HG03066 (cell line): ENCODE results near the gene BCAS3.

Source experiments
- ATAC-seq: cut with Tn5 transposase; IDR thresholded peaks from one replicate; pipeline ENCODE4 v1.9.1; 2021; ENCODE audit warnings: low read depth; ENCODE audit not compliant: unreplicated experiment

The BCAS3 gene

DNA sequence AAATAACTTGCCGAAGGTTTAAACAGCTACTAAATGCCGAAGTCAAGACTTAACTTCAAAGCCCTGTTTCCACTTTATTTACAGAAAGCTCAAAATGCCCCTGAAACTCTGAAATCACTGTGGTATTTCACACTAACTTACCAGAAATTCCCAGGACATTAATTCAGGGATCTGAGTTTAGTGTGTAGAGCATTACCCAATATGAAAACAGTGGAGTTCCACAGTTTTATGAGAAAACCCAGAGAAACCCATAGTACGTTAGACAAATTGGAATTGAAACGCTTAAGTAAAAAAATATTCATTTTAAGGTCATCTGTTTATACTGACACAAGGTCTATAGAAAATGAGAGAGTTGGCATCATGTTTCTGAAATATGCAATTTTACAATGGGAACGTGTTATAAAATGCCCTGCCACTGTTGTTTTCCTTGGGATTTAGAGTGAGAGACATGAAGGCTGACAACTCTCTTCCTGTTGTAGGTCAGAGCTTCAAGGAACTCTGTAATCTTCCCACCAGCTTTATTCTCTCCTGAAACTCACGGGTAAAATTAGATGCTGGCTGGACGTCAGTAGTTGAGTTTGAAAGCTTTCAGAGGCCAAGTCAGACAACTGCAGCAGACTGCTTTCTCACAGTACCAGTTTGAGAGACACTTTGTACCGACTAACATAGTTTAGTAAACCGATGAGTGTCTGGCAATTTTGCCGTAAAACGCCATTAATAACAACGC, 582.6 kb downstream of the BCAS3 start:
- no peak for ATAC-seq

DNA sequence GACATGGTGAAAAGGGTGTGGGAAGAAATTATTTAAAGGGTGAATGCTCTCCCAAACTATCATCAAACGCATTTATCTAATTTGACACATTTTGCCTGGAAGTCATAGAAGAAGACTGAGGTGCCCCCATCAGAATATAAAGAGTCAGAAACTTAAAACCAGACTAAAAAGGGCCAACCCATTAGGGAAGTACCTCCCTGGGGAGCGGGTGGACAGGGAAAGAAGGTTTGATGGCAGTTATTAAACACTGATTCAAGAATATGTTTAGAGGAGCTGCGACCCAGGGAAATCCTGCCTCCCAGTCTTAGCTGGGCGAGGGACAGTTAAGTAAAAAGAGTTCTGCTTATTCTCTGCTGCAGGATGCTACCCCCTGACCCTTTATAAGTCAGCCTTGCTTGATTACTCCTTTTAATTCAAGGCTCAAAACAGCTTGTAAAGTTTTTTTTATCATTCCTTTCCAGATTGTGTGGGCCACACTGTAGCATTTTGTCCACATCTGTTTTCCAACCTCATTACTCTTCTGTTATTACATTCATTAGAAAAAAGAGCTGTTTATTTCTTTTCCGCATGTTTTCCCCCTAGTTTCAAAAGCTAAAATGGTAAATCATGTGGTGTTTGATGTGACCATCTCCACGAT, 583.5 kb downstream of the BCAS3 start:
- no peak for ATAC-seq

DNA sequence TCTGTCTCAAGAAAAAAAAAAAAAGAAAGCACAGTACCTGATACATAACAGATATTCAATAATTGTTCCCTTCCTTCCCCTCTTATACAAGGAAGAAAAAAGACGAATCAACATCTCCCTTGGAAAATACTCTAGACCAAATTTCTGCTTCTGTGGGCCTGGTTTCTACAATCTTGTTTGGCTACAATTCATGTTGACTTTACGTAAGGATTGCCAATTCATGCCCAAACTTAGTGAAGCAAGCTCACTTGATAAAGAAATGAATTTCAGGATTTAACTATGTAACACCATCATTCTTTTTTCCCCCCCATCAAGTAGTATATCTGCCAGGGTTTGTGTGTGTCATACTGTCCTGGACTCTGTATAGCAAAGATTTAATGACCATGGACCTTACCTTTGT, 587.7 kb downstream of the BCAS3 start:
- ATAC-seq: no peak

DNA sequence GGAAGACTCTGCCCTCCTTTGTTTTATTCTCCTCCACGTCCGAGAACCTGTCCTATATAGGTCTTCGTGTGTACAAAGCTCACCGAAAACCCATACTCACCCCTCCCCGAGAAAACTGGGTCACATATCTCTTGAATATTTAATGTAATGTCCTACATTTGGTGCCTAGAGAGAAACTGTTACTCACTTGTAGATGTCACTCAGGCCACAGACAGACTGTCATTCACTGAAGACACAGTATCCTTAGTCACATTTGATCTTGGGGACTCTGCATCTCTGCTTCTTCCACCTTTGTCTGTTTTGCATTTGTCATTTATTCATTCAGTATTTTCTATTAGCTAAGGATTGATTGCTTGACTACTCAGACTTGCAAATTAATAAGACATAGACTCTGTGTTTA, 590.2 kb downstream of the BCAS3 start:
- ATAC-seq: no peak

DNA sequence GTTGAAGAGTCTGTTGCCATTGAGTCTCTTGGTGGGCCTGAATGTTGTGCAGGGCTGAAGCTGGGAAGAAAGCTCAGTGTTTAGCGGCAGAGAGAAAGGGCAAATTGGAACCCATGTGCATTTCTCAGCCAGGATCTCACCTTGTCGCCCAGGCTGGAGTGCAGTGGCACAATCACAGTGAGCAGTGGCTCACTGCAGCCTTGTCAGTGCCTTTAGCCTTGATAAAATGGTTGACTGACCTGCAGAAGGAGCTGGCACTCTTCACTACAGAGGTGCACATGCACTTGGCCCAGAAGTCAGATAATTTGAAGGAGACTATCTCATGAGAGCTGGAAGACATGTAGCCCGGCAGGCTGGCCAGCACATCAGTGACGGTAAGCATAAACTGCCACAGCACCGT, 597.7 kb downstream of the BCAS3 start:
- ATAC-seq: no peak

DNA sequence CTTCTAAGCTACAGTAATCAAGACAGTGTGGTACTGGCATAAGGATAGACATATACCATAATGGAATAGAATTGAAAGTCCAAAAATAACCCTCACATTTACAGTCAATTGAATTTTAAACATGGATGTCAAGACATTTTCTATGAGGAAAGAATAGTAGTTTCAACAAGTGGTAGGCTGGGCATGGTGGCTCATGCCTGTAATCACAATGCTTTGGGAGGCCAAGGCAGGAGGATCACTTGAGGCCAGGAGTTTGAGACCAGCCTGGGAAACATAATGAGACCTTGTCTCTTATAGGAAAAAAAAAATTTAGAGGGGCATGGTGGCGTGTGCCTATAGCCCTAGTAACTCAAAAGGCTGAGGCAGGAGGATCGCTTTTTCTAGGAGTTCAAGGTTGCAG, 599.2 kb downstream of the BCAS3 start:
- ATAC-seq: no peak

DNA sequence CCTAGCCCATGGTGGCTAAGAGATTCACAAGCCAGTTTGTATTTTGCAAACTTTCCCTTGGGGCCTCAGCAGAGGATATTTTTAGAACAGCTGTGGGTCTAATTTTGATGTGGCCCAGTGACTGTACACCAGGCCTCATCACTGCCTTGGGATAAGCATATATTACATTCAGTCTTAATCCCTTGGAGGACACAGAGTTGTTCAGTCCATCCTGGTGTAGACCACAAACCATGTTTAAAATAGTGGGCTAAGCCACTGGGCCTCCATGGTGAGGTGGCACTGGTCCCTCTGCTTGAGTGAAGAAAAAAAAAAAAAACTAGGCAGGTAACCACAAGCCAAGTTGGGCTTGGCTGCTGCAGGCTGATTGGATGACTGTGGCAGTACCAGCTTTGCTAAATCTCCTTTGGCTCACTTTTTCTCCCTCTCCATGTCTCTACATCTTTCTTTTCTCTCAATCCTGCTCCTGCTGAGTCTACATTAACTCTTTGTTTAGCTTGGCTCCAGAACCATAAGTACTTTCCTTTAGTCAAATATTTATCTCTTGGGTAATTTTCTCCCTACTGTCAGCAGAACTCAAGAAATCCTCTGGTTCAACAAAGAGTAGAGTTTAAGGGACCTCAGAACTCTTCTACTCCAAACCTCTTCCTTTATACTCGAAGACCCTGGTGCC, 602.0 kb downstream of the BCAS3 start:
- no peak for ATAC-seq

DNA sequence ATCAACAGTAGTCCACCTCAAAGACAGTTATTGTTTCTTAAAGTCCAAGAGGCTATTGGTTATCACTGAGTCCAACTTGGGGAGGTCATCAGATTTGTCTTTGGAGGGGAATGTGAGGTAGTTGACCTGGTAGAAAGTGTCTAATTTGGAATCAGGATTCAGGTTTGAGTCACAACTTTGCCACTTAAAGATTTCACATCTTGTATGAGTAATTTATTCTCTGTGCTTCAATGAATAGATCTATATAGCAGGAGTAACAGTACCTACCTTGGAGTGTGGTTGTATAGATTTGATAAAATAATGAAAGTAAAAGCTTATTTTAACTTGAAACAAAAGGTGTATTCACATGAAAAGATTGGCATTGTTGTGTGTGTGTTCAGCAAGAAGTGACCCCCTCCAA, 602.7 kb downstream of the BCAS3 start:
- ATAC-seq: no peak

DNA sequence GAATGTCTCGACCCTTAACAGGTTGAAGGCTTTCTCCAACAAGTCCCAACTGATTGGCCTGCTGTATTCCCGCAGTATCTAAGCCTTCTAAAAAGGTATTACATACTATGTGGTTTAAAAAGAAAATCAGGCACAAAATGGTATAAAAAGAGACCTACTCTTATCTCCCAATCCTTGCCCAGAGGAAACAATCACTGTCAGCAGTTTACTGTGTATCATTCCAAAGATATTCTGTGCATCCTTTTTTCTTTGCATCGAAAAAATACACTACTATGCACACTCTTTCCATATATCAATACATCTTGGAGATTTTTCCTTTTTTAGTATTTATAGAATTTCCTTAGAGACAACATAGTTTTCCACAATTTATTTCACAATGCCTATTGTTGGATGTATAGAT, 603.2 kb downstream of the BCAS3 start:
- ATAC-seq: no peak

DNA sequence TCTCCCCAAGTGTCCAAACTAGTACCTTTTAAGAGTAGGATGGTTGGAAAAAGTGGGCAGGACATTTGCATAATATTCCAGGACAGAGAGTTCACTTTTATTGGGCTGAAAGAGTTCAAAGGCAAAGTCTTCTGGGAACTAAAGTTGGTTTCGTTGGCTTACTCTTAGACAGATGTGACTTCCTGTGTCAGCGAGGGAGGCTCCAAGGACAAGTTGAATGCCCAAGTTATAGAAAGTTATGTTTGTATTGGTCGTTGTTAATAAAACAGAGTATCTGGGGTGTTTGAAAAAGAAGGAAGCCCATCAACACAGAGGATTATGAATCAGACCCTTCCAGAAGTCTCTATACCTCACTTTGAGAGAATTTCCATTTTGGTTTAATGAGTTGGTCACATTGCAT, 604.7 kb downstream of the BCAS3 start:
- no peak for ATAC-seq

DNA sequence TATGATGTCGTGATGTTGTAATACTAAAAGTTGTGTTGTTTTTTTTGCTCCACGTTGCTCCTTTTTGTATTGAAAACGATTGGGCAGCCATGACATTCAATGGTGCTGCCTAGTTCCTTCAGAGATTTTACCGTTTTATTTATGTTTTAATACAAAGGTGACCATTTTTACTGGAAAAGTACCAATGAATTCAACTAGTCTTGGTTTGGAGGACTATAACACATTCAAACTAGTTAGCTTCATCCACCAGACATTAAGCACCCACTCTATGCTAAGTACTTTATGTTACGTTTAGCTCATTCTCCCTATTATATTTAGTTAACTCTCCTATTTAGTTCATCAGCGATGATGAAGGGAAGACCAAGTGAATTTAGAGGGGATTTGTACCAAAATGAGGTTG, 605.4 kb downstream of the BCAS3 start:
- ATAC-seq: no peak

DNA sequence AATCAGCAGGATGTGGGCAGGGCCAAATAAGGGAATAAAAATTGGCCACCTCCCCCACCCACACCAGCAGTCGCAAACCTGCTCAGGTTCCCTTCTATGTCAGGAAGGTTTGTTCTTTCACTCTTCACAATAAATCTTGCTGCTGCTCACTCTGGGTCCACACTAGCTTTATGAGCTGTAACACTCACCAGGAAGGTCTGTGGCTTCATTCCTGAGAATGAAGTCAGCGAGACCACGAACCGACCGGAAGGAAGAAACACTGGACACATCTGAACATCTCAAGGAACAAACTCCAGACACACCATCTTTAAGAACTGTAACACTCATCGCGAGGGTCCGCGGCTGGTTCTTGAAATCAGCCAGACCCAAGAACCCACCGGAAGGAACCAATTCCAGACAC, 606.5 kb downstream of the BCAS3 start:
- no peak for ATAC-seq

DNA sequence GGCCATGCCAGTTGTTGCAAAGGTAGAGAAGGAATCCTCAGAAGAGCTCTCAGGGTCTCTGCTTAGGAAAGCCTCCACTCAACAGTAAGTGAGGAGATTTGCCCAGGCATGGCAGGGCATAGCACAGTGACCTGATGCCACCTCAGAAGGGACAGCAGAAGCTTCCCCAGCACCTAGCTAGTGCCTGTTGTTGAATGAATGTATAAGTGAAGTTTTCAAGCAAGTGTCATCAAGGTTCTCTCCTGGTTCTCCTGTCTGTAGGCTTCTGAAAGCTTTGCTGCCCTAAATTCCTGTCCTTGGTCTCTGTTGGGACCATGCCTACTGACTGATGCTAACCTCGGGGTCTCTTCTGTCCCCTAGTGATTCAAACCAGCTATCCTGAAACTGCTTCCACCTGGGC, 607.1 kb downstream of the BCAS3 start:
- no peak for ATAC-seq

DNA sequence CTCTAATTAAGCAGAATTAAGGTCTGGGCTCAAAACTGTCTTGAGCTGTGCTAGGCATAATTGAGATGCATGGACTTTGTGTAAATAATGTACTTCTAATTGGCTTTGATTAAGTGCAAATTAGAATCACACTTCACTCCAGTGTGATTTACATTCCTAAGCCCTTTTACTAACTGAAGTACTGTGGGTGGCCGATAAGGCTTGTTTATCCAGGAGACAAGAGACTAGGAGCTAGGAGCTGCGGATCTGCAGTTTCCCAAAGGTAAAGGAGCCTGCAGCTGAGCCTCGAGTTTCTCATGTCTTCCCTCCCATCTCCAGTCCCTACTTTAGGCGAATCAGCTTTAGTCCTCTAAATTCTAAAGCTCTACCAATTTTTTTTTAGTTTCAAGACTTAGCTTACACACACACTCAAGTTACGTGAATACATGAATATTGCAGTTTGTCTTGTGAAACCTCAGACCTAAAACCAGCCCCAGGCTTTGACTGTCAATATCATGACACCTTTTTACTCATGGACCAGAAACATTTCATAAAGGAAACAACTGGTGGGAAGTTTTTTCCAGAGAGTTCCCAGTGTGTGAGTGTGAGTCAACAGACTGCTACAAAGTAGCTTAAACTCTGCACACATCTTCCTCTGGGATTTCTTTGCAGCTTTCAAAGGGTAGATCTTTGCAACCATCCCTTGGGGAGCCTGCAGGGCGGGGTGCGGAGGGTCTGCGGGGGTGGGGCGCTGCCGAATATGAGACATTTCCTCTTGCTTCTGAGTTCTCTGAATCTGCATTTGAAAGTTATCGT, 608.1 kb downstream of the BCAS3 start:
- no peak for ATAC-seq

DNA sequence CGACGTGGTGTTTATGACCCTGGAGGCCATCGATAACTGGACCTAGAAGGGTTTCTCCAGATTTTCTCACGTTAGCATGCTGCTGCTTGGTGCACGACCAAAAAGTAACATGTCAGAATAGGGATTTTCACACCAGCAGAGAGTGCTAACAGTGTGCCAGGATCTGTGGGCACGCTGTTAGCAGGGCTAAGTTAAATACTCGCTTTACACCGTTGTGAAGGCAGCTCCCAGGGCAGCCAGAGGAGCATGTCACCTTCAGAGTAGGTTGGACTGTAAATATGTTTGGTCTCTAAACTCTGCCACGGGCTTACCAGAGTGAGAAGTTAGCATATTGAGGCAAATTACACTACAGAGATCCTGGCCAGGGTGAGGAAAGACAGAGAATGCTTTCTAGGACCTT, 608.8 kb downstream of the BCAS3 start:
- no peak for ATAC-seq

DNA sequence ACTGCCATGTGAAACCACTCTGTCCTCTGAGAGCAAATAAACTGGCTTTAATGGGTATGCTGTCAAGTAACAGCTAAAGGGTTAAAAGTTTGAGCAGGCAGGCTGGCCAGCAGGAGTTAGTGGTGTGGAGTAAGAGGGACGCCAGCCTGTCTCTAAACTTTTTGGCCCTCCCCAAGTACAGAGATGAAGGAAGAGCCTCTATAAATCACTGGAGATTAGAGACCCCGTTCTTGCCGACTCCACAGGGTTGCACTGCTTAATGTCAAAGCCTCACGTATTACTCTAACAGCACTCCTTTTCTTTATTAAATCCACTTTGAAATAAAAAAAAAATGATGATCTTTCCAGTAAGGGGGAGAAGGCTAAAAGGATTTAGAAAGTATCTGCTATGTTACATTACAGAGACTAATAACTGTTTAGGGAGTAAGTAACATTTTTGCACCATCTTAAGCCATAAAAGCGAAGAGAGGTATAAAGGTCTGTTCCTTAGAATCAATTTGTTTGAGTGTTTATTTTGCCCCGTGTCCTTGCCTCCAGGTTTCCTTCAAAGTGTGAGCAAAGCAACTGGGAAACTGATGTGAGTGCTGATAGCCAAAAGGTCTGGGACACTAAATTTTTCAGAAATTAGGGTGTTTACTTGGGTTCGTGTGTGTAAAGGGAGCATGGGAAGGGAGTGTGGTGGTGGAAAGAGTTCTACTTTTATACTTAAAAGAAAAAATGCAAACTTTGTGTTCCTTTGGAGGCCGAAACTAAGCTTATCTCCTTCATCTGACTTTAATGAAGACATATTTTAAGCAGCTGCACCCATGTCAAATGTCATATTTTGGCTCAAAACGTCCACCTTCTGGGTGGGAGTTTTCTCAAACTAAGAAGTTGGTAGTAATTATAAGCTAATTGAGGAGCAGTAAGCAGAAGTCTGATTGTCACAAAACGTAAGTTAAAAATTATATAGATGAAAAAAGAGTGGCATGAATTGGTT, 612.0 kb downstream of the BCAS3 start:
- no peak for ATAC-seq

DNA sequence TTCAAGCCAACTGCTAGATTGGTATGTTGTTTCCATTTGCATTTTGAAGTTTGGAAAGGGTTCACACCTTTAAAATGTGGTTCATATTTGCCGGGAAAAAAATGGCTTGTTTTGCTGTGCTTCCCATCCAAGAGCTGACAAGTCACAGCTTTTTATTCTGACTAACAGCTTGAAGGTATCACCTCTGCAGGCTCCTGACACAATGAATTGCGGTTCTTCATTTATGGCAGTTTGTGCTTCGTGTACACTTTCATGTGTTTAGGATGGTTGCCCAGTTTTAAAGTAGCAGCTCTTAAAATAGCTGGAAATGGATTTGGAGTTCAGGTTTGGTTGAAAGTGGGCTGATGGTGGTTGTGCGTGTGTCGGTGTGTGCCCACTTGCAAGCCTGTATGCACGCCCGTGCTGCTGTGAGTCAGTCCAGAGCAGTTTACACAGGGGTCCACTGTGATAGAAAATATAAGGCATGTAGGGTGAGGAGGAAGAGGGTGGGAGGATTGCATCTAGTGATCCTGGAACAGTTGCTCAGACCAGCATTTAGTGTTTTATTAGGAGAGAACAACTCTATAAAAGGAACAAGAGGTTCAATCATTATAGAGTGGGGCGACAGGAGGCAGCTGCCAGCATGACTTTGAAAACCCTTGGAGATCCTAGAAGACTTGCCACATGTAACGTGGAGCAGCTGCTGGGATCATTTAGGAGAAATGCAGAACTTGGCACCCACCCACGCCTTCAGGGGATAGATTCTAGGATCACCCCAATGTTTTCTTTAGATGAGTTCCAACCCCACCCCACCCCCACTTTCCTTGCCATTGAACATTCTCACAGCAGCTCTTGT, 614.0 kb downstream of the BCAS3 start:
- ATAC-seq: no peak

DNA sequence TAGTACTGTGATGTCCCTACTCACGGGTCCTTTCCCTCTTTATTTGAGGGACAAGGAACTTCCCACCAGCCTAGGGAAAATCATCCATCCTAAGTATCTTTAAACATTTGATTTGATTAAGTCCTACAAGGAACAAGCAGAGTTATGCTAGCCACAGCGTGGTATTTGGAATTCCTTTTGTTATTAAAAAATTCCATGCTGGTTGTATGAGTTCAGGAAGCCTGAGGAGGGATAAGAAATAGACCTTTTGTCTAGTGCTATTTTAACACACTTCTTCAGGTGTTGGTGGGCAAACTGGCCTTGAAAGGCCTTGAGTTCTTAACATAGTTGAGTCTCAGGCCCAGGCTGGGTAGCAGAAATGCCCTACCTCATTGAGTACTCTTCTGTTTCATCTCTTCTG, 616.6 kb downstream of the BCAS3 start:
- ATAC-seq: no peak

DNA sequence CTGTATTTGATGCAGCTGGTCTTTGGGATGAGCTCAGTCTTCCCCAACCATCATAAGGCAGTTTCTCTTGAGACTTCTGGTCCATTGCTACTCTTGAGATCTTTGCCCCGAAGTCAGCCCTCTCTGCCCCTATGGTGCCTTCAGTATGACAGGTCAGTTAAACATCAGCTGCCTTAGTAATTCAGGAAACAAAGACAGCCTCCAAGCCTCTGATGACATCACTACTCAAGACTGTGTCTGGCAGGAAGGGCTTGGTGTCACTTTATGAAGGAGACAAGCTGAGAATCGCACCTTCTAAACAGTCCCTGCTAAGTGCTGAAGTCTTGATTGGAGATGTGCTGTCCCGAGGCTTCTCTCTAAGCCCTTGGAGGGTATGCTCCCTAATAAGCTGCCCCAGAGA, 617.1 kb downstream of the BCAS3 start:
- no peak for ATAC-seq
